ENCODE data around the gene GALNT14.

GRCh38 chr2:30914456-30914855, 223.8 kb downstream of the GALNT14 start:
- no peak for TF ChIP-seq EZH2 (IDR thresholded peaks at IDR 0.05; ENCODE audit: insufficient read depth, low read length)
- no peak for TF ChIP-seq CTCF (IDR thresholded peaks at IDR 0.05; ENCODE audit: insufficient read depth, low read depth, low read length)
